H1 (cell line): Measurements from ENCODE around the gene LHB.

Experiments used
- CHD2 ChIP-seq: IDR thresholded peaks from 2 replicates; pipeline ENCODE4 v1.6.1; 2012; ENCODE audit warnings: low read length, improper control_type of control experiment
- EZH2 ChIP-seq: fragments of 200-600 bp; sonication (generic); IDR thresholded peaks from 2 replicates; pipeline ENCODE4 v1.7.1; 2012; ENCODE audit warnings: low read depth, mild to moderate bottlenecking, moderate library complexity, low read length, inconsistent platforms; ENCODE audit not compliant: severe bottlenecking
- RFX5 ChIP-seq: IDR thresholded peaks from 2 replicates; pipeline ENCODE4 v1.6.1; 2011; ENCODE audit warnings: low read depth, low read length, improper control_type of control experiment, borderline replicate concordance
- SRF ChIP-seq: IDR thresholded peaks from 2 replicates; pipeline ENCODE4 v1.6.1; 2011; ENCODE audit warnings: mild to moderate bottlenecking, low read depth, low read length, moderate library complexity
- TF ChIP-seq, protein P1 (sequence below), 3 experiments: IDR thresholded peaks; 1 replicate in 2 of 3; 2 replicates in 1 of 3; pipeline versions ENCODE4 v1.5.1 to v1.6.1; 2011; ENCODE audit warnings: low read length in 3 of 3, mild to moderate bottlenecking in 3 of 3, inconsistent platforms in 2 of 3, low read depth in 1 of 3, moderate library complexity in 1 of 3; ENCODE audit not compliant: insufficient read depth in 1 of 3; ENCODE audit errors: control extremely low read depth in 1 of 3
- TF ChIP-seq, protein P2 (sequence below): IDR thresholded peaks from 2 replicates; pipeline ENCODE4 v1.6.1; 2012; ENCODE audit warnings: low read length, inconsistent platforms

DNA sequence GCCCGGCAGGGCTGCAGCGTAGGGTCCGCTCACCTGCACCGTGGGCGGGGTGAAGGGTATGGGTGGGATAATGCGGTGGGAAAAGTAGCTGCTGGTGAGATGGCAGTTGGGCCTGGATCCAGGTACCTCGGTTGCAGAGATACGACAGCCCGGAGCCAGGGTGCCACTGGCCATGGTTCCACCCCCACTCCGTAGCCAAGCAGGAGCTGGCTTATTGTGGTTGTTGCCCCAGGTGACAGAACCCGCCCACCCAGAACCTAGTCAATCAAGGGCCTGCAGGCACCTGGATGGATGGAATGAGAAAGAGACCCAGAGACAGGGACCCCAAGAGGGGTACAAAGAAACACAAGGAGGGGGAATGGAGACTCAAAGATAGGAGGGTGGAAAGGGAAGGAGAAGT, 3.5 kb upstream of the LHB start:
- no peak for TF ChIP-seq RFX5
- TF ChIP-seq SRF = no peak
- TF ChIP-seq, protein P1, sequence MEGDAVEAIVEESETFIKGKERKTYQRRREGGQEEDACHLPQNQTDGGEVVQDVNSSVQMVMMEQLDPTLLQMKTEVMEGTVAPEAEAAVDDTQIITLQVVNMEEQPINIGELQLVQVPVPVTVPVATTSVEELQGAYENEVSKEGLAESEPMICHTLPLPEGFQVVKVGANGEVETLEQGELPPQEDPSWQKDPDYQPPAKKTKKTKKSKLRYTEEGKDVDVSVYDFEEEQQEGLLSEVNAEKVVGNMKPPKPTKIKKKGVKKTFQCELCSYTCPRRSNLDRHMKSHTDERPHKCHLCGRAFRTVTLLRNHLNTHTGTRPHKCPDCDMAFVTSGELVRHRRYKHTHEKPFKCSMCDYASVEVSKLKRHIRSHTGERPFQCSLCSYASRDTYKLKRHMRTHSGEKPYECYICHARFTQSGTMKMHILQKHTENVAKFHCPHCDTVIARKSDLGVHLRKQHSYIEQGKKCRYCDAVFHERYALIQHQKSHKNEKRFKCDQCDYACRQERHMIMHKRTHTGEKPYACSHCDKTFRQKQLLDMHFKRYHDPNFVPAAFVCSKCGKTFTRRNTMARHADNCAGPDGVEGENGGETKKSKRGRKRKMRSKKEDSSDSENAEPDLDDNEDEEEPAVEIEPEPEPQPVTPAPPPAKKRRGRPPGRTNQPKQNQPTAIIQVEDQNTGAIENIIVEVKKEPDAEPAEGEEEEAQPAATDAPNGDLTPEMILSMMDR (IDR thresholded peaks at IDR 0.05; ENCODE audit: control extremely low read depth in 1 of 3, insufficient read depth in 1 of 3, low read depth in 1 of 3, low read length in 3 of 3) = no peak
- TF ChIP-seq, protein P2, sequence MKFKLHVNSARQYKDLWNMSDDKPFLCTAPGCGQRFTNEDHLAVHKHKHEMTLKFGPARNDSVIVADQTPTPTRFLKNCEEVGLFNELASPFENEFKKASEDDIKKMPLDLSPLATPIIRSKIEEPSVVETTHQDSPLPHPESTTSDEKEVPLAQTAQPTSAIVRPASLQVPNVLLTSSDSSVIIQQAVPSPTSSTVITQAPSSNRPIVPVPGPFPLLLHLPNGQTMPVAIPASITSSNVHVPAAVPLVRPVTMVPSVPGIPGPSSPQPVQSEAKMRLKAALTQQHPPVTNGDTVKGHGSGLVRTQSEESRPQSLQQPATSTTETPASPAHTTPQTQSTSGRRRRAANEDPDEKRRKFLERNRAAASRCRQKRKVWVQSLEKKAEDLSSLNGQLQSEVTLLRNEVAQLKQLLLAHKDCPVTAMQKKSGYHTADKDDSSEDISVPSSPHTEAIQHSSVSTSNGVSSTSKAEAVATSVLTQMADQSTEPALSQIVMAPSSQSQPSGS = no peak
- no peak for TF ChIP-seq CHD2
- TF ChIP-seq EZH2 = no peak
